Ishikawa (cell line): ENCODE measurements around the gene SYNGR4.

Experiments
- CEBPB ChIP-seq: IDR thresholded peaks from 2 replicates; pipeline ENCODE4 v1.6.1; 2012
- CREB1 ChIP-seq: IDR thresholded peaks from 2 replicates; pipeline ENCODE4 v1.6.1; 2012; ENCODE audit warnings: low read depth
- EGR1 ChIP-seq: IDR thresholded peaks from 2 replicates; pipeline ENCODE4 v1.6.1; 2012
- EP300 ChIP-seq: IDR thresholded peaks from 2 replicates; pipeline ENCODE4 v1.6.1; 2012; ENCODE audit warnings: borderline replicate concordance
- FOXM1 ChIP-seq: IDR thresholded peaks from 2 replicates; pipeline ENCODE4 v1.6.1; 2012; ENCODE audit warnings: low read depth, borderline replicate concordance
- NFIC ChIP-seq: IDR thresholded peaks from 2 replicates; pipeline ENCODE4 v1.6.1; 2012
- RAD21 ChIP-seq: IDR thresholded peaks from 2 replicates; pipeline ENCODE4 v1.6.1; 2012; ENCODE audit warnings: low read depth
- TAF1 ChIP-seq: IDR thresholded peaks from 2 replicates; pipeline ENCODE4 v1.6.1; 2012; ENCODE audit warnings: low read depth, mild to moderate bottlenecking
- TCF12 ChIP-seq: IDR thresholded peaks from 2 replicates; pipeline ENCODE4 v1.6.1; 2012; ENCODE audit warnings: low read depth
- TEAD4 ChIP-seq: IDR thresholded peaks from 2 replicates; pipeline ENCODE4 v1.6.1; 2012
- YY1 ChIP-seq: IDR thresholded peaks from 2 replicates; pipeline ENCODE4 v1.6.1; 2012; ENCODE audit warnings: low read depth
- ZBTB7A ChIP-seq: IDR thresholded peaks from 2 replicates; pipeline ENCODE4 v1.6.1; 2012; ENCODE audit warnings: low read depth
- TF ChIP-seq, protein P1 (sequence below): IDR thresholded peaks from 2 replicates; pipeline ENCODE4 v1.6.1; 2012
- TF ChIP-seq, protein P2 (sequence below): IDR thresholded peaks from 2 replicates; pipeline ENCODE4 v1.6.1; 2012
- TF ChIP-seq, protein P3 (sequence below): IDR thresholded peaks from 2 replicates; pipeline ENCODE4 v1.6.1; 2012; ENCODE audit warnings: low read depth, mild to moderate bottlenecking

The SYNGR4 gene

DNA sequence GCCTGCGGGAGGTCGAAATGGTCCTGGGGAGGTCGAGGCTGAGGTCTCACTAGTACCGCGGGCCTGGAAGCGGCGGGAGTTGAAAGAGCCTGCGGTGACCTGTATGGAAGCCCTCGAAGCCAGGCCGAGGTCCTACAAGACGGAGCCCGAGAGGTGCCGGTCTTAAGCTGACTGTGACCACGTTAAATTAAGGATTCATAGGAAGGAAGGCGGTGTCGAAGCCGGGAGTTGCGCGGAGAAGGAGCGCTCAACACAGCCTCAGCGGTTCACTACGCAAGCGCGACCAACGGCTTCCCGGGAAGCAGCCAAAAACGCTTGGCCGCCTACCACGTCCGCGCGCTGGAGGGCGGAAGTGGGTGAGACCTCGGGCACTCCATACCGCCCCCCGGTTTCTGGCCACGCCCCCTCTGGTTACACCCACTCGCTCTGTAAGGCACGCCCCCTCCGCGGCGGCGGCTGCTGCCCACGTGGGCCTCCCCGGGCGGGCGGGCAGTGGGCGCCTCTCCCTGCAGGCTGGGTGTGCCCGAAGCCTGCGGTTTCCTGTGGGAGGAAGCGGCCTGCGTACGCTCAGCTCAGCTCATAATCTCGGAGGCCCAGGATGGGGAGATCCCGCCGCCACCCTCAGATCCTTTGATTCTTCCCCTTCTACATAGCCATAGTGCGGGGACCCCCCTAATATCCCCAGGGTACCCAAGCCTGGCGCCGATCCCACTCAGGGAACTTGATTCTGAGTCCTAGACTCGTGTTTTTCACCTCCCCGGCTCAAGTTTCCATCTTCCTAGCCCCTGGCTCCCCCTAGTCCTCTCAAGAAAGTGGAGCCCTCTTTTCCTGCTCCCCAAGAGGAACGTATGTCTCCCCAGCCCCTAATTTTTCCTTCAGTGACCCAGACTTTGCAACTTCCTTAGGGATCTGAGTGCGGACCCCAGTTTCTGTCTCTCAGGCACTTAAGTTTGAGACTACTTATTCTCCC, 42.3 kb upstream of the SYNGR4 start:
- TF ChIP-seq TCF12 (peak; percentile 65; the same call in 1 of the 2 replicates), FOXM1 (peak; percentile 19; the same call in 1 of the 2 replicates), TAF1 (peak; percentile 35; the same call in 1 of the 2 replicates), ZBTB7A (no peak), RAD21 (no peak), CREB1 (no peak), CEBPB (no peak), YY1 (0 out of 2 replicates have a peak, but pooled peaks have one; percentile 2), EP300 (peak; percentile 31; the same call in 1 of the 2 replicates), EGR1 (peak; percentile 93), TEAD4 (peak; percentile 19; the same call in 1 of the 2 replicates), NFIC (peak; percentile 38; the same call in 1 of the 2 replicates)
- TF ChIP-seq, protein P1, sequence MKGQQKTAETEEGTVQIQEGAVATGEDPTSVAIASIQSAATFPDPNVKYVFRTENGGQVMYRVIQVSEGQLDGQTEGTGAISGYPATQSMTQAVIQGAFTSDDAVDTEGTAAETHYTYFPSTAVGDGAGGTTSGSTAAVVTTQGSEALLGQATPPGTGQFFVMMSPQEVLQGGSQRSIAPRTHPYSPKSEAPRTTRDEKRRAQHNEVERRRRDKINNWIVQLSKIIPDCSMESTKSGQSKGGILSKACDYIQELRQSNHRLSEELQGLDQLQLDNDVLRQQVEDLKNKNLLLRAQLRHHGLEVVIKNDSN: peak; percentile 90
- TF ChIP-seq, protein P2, sequence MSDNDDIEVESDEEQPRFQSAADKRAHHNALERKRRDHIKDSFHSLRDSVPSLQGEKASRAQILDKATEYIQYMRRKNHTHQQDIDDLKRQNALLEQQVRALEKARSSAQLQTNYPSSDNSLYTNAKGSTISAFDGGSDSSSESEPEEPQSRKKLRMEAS: peak; percentile 92
- TF ChIP-seq, protein P3, sequence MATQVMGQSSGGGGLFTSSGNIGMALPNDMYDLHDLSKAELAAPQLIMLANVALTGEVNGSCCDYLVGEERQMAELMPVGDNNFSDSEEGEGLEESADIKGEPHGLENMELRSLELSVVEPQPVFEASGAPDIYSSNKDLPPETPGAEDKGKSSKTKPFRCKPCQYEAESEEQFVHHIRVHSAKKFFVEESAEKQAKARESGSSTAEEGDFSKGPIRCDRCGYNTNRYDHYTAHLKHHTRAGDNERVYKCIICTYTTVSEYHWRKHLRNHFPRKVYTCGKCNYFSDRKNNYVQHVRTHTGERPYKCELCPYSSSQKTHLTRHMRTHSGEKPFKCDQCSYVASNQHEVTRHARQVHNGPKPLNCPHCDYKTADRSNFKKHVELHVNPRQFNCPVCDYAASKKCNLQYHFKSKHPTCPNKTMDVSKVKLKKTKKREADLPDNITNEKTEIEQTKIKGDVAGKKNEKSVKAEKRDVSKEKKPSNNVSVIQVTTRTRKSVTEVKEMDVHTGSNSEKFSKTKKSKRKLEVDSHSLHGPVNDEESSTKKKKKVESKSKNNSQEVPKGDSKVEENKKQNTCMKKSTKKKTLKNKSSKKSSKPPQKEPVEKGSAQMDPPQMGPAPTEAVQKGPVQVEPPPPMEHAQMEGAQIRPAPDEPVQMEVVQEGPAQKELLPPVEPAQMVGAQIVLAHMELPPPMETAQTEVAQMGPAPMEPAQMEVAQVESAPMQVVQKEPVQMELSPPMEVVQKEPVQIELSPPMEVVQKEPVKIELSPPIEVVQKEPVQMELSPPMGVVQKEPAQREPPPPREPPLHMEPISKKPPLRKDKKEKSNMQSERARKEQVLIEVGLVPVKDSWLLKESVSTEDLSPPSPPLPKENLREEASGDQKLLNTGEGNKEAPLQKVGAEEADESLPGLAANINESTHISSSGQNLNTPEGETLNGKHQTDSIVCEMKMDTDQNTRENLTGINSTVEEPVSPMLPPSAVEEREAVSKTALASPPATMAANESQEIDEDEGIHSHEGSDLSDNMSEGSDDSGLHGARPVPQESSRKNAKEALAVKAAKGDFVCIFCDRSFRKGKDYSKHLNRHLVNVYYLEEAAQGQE: no peak

DNA sequence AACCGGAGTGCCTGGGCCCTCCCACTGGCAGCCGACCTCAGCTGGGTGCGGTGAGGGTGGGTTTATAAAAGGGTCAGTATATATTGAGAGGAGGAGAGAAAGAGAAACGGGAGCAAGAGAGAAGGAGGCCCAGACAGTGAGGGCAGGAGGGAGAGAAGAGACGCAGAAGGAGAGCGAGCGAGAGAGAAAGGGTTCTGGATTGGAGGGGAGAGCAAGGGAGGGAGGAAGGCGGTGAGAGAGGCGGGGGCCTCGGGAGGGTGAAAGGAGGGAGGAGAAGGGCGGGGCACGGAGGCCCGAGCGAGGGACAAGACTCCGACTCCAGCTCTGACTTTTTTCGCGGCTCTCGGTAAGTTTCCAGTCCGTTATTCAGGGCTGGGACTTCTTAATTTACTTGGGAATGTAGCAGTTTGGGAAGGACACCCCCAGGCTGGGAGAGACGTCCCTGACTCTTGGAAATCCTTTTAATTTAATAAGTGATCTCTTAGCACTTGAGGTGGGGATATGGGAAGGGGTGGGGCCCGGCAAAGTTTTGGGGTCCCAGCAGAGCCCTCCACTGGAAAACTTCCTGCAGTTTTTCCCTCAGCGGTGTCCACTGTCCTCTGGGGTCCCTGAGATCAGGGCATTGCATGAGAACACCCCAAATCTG, 38.8 kb upstream of the SYNGR4 start, which contains the start of gene EMP3:
EMP3 (plus strand) TSS at position 288 of the 646 bp plus-strand sequence. CDS start 1,293 bp downstream, outside the sequence.
- TF ChIP-seq EP300 (no peak), ZBTB7A (no peak), CEBPB (no peak), TCF12 (no peak), YY1 (no peak), NFIC (no peak), FOXM1 (no peak), CREB1 (no peak), RAD21 (no peak), TEAD4 (no peak), EGR1 (no peak)
- TF ChIP-seq, protein P1: no peak
- TF ChIP-seq, protein P3: no peak

DNA sequence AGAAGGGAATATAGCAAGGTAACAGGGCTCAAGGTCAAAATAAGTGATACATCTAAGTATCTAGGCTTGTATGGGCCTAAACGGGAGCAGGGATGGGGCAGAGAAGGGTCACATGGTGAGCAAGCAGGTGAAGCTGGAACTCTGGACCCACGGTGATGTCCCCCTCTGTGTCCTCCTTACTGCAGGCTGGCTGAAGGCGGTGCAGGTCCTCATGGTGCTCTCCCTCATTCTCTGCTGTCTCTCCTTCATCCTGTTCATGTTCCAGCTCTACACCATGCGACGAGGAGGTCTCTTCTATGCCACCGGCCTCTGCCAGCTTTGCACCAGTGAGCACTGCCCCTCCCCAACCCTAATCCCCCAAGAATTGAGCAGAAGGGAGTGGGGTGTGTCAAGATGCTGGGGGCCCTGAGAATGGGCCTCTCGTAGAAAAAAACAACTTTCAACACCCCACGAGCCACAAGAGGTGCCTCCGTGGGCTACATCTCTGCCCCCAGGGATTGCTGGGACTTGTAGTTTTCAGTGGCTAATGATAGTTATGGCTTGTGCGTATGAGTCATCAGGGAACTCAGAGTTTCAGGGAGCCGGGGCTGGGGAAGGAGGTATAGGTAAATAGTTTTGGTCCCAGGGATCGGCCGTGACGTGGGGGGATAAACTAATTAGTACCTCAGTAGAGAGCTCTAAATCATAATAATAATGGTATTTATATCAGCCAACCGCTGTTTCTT, 34.8 kb upstream of the SYNGR4 start:
- TF ChIP-seq, protein P3: no peak
- TF ChIP-seq CEBPB (no peak), TAF1 (no peak), TCF12 (no peak), ZBTB7A (no peak), TEAD4 (no peak), RAD21 (no peak), NFIC (no peak), YY1 (no peak), CREB1 (no peak), EGR1 (no peak), FOXM1 (no peak), EP300 (no peak)
- TF ChIP-seq, protein P2: no peak
